Activated CD4-positive, alpha-beta T cell treated with anti-CD3 and anti-CD28 coated beads, Interleukin-10, Interleukin-2, amounts not matched to agents 100 ng/mL and 50 ng/mL, durations not matched to agents 16 hours and 8 hours (primary cell): ENCODE data around the gene FREM1.

ENCODE experiments used
- DNase-seq: peaks from one replicate; pipeline ENCODE4 v3.0.0-alpha.2; 2020

The FREM1 gene

DNA sequence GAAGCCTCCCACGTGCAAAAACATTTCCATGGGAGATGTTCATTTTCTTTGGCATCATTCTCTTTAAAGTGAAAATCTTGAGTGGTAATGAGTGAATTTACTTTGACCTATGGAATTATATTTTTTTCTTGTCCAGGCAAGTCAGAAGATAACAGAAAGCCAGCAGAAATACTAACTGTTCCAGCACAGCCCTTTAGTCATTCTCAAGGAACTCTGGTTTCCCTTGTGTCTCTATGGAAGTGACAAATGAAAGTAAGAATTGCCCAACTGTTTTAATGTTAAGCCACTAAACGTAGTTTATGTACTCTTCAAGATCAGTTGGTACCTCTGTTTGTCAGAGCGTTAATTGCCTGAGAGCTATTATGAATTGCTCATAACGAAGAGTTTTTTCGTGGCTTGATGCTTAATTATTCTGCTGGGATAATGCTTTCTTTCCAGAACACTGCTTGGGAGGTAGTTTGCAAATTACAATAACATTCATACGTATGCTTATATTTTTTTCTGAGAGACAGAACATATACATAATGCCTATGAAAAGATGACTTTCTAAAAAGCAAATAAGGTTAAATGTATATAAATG, 103.2 kb downstream of the FREM1 start:
- DNase-seq = no peak

DNA sequence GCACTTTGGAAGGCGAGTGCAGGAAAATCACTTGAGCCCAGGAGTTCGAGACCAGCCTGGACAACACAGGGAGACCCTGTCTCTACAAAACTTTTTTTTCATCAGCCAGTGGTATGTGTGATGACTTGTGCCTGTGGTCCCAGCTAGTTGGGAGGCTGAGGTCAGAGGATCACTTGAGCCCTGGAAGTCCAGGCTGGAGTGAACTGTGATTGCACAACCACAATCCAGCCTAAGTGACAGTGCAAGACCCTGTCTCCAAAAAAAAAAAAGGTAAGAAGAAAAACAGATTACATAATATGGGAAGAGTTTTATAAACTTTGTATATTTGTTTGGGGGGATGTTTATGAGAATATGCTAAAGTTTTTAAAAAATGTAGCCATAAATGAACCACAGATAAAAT, 111.2 kb downstream of the FREM1 start:
- no peak for DNase-seq

DNA sequence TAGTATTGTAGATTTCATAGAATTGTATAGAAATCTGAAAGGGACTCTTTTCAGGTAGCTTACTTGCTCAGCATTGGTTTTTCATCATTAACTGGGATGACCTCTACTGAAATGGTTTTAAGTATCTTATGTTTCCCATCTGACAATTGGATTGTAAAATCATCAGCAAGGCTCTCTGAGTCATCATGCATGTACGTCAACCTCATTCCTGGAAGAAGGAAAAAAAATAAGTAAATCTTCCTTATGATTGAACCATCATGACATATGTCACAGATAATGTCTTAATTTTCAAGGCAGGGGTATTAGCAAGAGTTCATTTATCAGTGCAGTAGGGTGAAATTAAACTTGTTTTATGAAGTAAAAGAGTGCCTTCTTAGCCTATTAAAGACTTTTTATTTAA, 112.8 kb downstream of the FREM1 start:
- no peak for DNase-seq

DNA sequence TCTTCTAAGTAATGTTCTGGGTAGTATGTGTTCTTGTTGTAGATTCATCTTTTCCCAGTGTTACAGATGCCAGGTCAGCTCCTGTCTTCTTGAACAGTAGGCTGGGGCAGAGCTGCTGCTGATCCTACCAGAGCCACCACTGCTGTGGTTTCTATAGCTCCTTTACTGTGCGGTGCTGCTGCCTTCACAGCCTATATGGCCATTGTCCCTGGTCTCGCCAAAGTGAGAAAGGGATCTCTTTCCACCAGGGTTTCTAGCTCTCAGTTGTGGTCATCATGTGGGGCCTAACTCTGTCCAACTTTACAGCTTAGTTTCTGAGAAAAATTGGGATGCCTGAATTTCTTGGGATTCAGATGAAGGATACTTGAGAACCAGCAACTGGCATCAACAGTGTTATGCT, 116.8 kb downstream of the FREM1 start:
- no peak for DNase-seq

DNA sequence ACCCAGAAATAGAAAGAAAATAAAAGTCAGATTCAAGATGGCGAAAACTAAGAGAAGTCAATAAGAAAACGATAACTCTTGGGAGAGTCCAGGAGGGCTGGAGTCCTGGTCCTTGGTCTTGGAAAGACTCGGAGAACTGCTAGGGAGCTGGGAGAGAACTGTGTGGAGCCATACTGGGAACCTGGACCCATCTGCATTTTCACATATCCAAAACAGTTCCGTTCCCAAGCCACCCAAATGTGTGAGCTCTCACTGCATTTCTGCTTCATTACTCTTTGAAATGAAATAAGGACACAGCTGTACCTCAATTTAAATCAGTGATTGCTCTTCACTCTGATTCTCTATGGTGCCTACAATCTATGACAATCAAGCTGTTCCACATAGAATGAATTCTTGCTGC, 119.6 kb downstream of the FREM1 start:
- DNase-seq = no peak

DNA sequence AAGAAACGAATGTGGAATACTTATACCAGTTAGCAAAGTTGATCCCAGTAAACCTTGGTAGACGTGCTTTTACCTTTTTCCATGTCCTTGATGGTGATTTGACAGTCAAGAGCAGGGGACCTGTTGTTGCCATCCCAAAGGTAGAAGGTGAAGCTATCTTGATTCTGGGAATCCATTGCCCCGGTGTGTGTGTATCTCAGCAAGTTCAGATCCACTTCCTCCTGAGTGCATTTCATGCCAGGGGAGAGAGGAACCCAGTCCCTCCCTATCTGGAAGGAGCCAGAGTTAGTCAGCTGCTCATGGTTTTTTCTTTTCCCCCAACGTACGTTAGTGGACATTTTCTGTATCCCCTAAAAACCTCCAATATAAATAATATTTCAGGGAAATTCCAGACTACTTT, 121.4 kb downstream of the FREM1 start:
- no peak for DNase-seq

DNA sequence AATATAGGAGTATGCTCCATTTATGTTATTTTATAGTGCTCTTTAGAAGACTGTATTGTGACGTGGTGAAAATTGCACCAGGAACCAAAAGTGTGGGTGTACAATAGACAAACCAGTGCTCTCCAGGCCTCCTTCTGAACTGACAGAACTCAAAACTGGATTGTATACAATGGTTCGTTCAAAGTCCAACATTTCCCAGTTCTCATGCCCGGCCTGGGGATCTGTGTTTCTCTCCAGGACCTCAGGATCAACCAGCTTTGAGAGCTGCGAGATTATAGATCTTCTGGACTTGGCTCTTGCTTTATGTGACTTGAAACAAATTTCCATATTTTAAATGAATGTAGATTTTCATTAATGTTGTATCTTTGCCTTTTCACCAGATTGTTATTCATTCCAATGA, 126.9 kb downstream of the FREM1 start:
- DNase-seq = no peak

DNA sequence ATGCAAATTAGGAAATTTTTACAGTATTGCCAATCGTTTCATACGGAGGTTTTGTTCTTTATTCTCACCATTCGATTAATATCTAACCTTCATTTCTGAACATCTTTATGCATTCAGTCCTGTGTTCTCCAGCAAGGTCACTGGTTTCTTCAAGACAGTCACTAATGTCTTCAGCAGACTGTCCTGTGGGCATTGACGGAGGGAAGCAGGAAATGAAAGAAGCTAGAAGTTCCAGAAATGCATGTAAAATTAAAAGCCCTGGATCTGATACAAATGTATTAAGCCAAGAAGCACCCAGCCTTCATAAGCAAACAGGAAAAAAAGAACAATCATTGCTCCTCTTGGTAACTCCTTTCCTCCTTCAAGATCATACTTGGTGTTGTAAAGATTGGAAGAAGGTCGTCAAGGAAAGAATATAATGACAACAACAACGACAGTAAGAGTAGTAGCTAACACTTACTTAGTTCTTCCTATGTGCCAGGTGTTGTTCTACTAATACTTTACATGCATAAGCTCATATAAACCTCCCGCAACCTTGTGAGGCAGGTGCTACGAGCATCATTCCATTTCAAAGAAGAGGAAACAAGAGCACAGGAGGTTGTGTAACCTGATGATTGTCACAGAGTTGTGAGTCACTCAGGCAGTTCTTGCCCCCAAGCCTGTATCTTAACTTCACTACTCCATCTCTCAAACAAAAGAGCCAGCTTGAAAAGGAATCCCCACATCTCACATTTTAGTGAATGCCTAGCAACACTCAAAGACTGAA, 127.8 kb downstream of the FREM1 start:
- no peak for DNase-seq

DNA sequence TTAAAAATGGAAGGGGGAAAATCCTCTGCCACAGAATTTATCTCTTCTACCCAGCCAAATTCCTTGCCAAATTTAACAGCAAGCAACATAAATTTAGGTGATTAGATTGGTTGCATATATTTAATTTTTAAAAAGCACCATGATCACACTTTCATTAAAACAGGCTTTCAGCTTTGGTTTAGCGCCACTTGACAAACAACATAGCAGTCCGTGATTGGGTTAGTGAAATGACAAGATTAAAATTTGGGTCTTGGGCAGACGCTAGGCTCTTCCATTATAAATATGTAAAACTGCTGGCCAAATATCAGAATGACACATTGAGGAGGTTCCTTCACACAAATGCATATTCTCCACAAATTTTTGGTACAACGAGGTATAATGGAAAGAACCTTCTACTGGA, 129.5 kb downstream of the FREM1 start:
- DNase-seq = no peak

DNA sequence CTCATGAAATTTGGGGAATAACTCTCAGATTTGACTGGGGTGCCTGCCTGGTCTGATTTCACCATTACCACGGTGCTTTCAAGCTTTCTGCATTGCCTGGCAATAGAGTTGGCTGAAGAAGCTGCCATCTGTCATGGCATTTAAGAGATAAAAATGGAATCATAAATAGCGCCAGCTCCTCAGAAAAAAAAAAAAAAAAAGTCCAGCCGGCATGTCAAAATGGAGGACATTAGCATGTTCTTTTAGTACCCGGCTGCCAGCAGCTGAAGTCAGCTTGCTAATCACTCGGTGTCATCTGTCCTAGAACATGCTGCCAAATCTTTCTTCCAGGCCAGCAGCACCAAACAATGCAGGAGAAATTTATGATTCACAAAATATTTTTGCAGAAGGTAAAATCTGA, 130.0 kb downstream of the FREM1 start:
- DNase-seq = no peak

DNA sequence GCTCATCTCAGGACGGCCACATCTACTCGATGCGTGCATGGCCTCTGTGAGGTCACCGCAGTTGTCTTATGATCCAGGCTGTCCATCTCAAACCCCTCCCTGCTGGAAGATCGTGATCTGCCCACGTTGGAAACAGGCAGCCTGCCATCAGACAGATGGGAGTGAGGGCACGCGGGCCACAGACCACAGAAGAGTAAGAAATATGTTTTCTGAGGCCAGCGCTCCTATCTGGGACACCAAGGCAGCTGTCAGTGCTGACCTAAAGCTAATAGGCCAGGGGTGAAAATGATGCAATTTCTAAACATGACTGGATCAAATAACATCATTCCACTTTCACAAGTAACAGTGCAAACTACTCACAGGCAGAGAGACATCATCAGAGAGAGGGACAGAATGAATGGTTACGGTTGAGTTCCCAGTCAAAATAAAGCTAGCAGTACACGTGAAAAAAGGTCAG, 130.6 kb downstream of the FREM1 start:
- no peak for DNase-seq

DNA sequence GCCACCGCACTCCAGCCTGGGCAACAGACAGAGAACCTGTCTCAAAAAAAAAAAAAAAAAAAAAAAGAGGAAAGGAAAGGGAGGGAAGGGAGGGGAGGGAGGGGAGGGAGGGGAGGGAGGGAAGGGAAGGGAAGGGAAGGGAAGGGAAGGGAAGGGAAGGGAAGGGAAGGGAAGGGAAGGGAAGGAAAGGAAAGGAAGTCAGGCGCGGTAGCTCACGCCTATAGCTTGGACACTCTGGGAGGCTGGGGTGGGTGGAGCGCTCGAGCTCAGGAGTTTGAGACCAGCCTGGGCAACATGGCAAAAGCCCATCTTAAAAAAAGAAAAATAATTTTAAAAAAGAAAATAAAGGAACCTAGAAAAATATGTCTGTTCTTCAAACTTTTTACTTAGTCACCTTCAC, 131.7 kb downstream of the FREM1 start:
- DNase-seq = no peak

DNA sequence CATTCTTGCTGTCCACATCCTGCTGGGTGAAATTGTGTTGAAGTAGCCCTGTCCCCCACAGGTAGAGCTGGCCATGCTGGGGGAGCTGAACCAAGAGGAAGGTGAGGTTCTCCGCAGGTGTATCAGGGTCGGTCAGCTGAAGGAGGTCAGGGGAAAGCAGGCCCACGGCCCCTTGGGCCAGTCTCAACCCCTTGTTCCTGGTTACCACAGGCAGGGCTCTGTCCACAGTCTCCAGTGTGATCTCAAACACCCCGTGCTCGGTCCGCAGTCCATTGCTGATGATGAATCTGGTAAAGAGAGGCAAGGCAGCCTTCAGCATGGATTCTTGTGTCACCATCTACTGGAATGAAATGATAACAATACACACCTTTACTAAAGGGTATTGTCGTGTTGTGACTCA, 134.3 kb downstream of the FREM1 start:
- DNase-seq = no peak

DNA sequence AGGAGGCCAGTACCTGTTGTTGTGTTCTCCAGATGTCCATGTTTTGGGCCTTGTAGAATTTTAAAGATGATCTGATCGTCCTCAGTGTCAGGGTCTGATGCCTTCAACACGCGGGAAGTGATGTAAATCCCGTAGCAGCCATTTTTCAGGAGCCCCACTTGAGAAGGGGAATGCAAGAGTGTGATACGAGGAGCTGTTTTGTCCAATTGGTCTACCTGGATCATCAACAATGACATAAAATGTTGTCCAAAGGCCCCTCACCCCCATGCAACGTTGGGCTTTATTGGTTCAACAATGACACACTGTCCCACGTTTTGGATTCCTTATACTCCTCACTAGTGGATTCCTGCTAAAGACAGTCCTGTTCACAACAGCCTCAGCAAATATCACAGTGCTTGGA, 139.6 kb downstream of the FREM1 start:
- no peak for DNase-seq

DNA sequence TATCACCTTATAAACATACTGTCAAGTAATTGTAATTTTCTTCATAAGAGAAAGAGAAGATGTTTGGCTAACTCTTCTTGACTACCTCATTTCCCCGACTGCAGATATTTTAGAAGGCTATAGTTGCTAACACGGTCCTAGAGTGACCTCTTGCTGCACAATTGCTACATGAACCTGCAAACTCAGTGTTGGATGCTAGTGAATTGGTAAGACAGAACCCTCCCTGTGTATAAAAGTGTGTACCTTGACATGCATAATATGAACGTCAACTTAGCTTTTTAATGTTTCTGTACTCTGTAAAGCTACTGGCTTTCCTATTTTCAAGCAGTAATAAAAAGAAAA, 141.0 kb downstream of the FREM1 start:
- peak; percentile 15 for DNase-seq

DNA sequence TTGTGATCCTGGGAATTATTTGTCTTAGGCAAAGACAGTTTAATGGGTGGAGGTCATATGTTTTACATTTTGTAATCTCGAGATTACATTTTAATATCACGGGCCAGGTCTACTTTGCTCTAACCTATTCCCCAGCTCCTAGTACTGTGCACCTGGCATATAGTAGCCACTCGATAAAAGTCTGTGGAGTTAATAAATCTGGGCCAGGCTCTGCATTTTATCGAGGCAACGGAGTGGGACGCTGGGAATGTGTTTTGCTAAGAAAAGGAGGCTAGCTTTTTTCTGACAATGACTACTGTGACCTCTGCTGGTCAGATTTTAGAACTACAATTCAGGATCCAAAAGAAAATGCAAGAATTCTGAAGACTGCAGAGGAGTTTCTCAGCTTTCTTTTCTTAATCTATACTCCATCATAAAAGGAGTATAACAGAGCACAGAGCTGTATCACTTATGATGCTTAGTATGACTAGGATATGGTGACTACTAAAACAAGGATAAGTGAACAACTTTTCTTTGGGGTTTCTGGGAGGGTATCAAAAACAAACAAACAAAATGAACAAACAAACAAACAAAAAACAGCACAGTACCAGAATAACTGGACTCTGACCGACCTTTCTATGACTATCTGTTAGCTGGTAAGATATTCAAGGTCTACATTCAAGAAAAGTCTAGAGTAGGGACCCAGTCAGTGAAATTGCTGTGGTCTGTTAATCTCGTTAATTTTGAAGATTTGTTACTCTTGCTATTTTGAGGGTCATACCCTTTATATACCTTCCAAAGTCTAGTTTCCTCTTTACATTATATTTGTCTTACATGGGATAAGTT, 141.6 kb downstream of the FREM1 start:
- peak; percentile 43 for DNase-seq

DNA sequence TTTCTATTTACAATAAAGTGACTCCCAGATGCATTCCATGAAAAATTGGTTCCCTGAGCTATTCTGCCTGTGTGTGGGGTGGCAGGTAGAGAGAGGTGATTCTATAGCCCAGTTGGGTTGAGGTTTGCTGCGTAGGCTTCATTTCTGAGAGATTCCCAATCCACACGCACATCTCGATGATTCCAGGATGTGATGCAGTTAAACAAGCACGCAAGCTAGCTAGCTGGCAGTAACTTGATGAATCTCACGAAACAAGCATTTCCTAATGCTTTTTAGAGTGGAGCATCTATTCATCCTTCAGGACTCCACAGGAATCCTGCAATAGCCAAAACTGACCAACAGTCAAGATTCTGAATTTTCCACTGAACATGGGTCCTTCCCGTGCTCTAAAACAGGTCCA, 143.9 kb downstream of the FREM1 start:
- DNase-seq = no peak

DNA sequence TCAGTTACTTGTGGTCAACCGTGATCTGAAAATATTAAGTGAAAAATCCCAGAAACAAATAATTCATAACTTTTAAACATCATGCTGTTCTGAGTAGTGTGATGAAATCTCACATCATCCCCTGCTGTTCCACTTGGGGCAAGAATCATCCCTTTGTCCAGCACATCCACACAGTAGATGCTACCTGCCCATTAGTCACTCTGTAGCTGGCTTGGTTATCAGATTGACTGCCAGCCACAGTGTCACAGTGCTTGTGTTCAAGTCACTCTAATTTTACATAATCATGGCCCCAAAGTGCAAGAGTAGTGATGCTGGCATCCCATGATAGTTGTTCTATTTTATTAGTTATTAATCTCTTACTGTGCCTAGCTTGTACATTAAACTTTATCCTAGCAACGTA, 148.6 kb downstream of the FREM1 start:
- no peak for DNase-seq

DNA sequence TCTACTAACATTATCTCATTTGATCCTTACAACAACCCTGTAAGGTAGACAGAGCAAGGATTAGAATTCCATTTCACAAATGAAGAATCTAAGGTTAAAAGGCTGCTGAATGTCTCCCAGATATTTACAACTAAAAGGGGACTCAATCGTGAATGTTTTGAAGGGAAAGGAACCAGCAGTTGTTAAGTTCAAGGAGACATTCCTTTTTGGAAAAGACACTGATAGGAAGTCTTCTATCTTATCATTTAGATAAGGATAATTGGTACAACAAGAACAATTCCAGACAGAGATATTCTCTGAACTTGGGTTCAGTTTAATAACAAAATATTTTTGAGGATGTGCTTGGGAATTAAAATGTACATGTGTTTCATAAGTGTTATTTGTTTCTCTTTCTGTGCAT, 150.2 kb downstream of the FREM1 start:
- no peak for DNase-seq

DNA sequence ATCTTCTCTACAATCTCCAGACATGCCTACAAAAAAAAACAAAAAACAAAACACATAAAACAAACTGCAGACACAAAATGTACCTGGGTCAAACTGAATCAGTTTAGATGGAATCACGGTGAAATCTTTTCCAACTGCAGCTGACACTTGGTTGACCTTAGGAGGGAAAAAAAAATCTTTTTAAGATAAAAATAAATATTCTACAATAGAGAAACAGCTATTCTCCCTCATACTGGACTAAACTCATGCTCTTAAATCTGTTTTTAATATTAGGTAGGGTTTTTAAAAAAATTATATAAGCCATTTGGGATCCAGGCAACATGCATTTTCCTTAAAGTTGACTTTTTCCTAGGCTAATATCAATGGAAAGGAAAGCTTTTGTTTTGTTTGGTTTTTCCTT, 153.9 kb downstream of the FREM1 start:
- no peak for DNase-seq

DNA sequence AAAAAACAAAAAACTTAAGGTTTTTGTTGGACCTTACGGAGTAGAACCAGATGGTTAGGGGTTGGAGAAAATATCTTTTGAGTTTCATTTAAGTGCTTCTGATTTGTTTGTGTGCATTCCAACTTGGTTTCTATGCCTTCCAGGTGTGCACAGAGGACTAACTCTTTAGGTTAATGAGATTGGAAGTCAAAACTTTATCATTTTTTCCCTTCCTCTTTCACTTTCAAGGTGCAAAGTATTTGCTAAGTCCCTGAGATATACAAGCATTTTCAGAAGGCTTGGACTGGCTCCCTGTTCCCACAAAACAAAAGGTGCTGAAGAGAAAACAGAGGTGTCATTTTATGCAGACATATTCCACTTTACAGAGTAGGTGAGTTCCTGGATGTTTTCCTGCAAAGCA, 157.4 kb downstream of the FREM1 start:
- no peak for DNase-seq

DNA sequence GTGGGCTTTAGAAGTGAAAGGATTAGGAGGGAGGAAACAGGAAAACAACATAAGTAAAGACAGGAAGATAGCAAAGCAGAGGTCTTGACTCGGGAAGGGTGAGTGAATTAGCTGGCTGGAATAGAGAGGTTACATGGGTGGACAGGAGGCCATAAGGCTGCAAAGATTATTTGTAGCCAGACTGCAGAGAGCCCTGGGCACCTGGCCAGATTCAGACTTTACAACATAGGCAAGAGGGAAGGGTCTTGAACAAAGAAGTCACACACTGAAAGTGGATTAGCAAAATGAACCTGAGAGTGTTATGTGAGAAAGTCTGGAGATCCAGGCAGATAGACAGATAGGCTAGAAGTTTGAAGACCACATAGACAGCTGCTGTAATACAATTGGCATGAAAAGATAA, 158.0 kb downstream of the FREM1 start:
- DNase-seq = no peak

DNA sequence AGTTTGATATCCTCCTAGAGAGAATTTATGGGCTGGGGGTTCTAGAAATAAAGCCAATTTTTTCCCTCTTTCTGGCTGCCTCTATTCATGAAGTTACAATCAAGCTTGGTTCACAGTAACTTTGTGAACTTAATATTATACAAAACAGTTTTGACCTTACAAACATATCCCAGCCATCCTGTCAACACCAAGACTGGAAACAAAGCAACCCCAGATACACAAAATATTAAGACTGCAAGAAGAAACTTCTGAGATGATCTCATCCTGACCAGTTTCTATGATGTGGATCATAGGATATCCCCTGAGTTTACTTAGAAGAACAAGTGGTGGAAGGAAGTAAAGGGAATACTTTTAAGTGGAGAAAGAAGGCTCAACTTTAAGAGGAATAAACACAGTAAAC, 159.4 kb downstream of the FREM1 start:
- no peak for DNase-seq

DNA sequence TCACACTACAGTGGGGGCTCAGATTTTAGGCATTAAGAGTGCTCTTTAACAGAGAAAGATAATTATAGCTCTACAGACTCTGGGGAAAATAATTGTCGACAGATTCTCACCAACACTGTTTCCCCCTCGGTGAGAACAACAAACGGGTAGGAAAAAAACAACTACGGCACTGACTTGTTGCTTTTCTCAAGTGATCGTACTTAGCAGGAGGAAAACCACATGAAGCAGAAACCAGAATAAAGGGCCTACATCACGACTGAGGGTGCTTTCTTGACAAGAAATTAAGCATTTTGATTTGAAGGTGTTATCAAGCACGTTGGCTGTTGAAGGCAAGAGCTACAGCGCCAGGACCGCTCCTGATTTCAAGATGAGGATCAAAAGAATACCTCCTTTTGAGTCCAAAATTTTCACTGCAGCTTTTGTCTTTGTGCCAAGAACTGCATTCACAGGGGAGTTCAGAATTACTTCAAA, 160.5 kb downstream of the FREM1 start:
- DNase-seq = no peak
